ENCODE data around the gene PRKCD.

The PRKCD gene

GRCh38 chr3:53155760-53156159 lies 5.2 kb upstream of the PRKCD start:
- DNase-seq (ENCODE audit: low read depth) = no peak

GRCh38 chr3:53156368-53156834 lies 4.6 kb upstream of the PRKCD start:
- DNase-seq (ENCODE audit: low read depth) = no peak

- no peak for DNase-seq (ENCODE audit: low read depth)
Measured at GRCh38 chr3:53157974-53158580, 2.9 kb upstream of the PRKCD start.

DNA sequence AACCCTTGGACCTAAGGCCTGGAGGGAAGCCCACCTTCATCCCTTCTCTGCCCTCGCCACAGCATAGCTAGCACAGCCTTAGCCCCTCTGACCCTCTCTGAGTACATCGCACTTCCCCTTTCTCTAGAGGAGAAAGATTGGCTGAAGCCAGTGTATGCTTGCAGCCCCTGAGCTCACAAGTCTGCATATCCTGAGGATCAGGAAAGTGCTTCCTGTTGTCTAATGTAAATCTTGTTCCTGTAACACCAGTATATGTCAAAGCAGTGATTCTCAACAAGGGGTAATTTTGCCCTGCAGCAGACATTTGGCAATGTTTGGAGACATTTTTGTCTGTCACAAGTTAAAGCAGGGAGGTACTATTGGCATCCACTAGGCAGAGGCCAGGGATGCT lies 2.2 kb upstream of the PRKCD start:
- DNase-seq (ENCODE audit: low read depth) = no peak

GRCh38 chr3:53159156-53160060 lies 1.6 kb upstream of the PRKCD start:
- no peak for DNase-seq (ENCODE audit: low read depth)

GRCh38 chr3:53160061-53160659 lies 849 bp upstream of the PRKCD start:
- DNase-seq (ENCODE audit: low read depth) = no peak

DNA sequence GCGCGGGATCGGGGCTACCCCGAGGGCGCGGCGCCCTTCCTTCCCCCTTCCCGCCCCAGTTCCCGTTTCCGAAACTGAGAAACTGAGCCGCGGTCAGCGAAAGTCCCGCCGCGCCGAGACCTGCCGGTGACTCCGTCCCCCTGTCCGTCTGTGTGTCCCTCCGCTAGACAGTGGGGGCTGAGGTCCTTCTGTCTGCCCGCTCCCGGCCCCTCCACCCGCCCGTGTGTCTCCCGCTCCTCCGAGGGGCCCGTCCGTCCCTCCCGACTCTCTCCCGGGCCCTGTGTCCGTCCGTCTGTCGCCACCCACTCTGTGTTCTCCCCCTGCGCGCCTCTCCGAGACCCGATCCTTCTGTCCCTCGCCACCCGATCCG lies 426 bp downstream of the PRKCD start:
- DNase-seq (ENCODE audit: low read depth) = no peak

DNA sequence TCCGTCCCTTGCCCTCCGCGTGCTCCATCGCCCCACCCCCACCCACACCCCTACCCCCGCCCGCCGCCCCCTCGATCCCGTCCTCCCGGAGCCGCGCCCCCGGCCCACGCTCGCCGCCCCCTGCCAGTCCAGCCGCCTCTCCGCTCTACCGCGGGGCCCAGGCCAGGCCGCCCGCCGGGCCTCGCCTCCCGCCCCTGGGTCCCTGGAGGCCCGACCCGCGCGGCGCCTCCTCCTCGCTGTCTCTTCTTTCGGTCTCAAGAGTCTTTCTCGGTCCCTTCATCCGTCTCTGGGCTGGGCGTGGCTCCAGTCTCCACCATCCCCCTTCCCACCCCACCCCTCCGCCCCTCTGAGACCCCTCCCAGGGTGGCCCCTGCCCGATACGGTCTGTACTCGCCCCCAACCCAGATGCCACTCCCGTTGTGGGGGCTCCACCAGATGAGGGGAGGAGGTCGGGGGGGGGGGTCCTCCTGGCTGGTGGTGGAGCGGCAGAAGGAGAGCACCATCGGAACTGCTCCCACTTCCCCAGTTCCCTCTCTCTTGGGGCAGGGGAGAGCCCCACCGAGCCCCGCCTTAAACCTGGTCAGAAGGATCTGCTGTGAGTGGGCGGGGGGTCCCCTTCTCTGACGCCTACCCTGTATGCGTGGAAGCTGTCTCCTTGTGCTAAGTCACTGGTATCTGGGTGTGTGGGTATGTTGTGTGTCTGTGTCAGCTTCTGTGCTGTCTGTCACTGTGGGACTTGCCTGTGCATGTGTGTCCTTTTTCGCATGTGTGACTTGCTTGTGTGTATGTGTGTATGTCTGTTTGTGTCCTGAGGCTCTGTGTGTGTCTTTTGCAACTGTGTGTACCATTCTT lies 1.0 kb downstream of the PRKCD start:
- peak; percentile 23 for DNase-seq (ENCODE audit: low read depth)

DNA sequence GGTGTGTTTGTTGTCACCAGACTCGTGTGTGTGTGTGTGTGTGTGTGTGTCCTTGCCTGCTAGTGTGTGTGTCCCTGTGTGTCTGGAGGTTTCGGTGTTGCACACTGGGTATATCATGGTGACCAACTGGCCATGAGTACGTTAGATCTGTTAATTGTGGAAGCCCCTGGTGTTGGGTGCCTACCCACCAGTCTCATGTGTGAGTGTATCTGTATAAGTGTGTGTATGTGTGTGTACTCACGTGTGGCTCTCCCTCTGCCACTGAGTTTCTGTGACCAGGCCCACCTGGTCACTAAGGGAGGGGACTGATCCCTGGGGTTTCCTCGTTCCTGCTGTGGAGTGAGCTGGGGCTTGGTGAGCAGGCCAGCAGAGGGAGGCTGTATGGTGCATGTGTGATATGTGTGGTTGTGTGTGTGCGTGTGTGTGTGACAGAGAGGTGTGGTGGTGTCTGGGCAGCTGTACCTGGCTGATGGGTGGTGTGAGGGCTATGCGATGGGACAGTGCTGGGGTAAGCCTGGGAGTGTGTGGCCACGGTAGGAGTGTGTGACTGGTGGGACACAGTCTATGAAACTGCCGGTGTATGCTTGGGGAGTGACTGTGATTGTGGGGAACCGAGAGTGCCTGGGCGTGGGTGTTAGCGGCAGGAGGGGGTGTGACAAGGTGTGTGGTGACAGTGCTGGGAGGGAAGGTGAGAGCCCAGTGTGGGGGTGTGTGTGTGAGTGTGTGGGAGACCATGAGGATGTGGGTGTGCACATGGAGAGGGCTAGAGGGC lies 1.8 kb downstream of the PRKCD start:
- no peak for DNase-seq (ENCODE audit: low read depth)

- no peak for DNase-seq (ENCODE audit: low read depth)
Measured at GRCh38 chr3:53163444-53164387, 2.7 kb downstream of the PRKCD start.

GRCh38 chr3:53164911-53165310 lies 3.9 kb downstream of the PRKCD start:
- no peak for DNase-seq (ENCODE audit: low read depth)

GRCh38 chr3:53166206-53166605 lies 5.2 kb downstream of the PRKCD start:
- no peak for DNase-seq (ENCODE audit: low read depth)

GRCh38 chr3:53166781-53167291 lies 5.8 kb downstream of the PRKCD start:
- DNase-seq (ENCODE audit: low read depth) = peak; percentile 65

- no peak for DNase-seq (ENCODE audit: low read depth)
Measured at GRCh38 chr3:53167418-53168174, 6.6 kb downstream of the PRKCD start.

DNA sequence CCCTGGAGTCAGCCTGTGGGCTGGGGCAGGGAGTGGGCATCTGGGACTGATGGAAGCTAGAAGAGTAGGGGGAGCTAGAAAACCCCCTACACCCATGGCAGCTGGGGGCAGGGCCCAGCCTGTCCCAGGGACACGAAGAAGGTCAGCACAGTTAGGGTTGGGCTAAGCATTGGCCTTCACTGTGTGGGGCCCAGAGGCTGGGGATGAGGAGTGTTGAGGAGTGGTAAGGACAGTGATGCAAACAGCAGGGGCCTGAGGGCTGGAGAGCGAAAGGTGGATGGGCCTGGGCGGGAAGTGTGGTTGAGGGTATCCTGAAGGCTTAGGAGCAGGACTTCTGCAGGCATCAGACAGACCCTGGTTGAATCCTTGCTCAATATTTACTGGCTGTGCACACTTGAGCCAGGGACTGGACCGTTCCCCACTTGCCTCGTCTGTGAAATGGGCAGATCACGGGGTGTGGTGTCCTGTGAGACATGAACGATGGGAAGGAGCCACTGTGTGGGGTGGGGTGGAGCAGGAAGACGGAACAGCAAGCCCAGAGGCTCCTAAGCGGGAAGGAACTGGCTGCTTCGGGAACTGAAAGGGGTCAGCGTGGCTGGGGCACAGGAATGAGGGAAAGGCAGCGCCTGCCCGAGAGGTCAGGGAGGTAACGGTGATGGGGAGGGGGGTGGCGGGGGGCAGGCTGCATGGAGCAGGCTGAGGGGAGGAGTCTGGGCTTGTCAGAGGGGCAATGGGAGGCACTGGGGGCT lies 7.3 kb downstream of the PRKCD start:
- DNase-seq (ENCODE audit: low read depth) = no peak

DNA sequence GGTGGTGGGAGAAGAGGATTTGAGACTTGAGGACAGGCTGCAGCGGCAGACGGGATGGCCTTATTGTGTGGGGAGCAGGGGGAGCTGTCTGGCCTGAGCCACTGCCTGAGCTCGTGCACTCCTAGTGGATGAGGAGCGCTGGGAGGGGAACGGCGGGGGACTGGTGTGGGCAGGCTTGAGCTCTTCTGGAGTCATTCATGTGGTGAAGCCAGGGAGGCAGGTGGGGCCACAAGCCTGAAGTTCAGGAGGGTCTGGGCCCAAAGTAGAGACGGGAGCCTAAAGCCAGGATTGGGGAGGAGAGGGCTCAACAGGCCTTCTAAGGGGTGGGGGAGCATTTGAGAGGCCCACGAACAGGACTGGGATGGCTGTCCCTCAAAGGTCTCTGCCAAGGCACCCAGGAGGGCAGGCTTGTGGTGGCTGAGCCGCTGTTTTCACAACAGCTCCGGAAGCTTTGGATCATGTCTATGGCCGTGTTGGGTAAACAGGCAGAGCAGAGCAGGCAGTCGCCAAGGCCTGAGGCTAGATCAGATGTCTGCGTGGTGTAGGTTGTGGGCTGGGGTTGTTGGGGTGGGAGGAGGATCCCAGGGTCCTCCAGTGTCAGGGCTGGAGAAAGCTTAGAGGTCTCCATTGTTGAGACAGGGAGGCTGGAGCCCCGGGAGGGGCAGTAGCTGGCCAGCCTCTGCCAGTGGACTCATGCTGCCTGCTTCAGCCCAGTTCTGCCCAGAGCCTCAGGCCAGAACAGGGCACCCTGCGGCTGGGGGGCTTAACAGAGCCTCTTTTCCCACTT lies 8.2 kb downstream of the PRKCD start:
- peak; percentile 62 for DNase-seq (ENCODE audit: low read depth)

GRCh38 chr3:53169832-53170324 lies 8.9 kb downstream of the PRKCD start:
- no peak for DNase-seq (ENCODE audit: low read depth)

Data from fibroblast of gingiva (primary cell).